Vagina (tissue), 2 donors: ENCODE data around the gene KRTAP10-8. TPM values are rescaled to one million over a fixed set of nuclear protein-coding genes. Genes with fewer than 3 reads are reported as not detected.
"Not testable (repeated sequence)": the region's sequence is repeated elsewhere in the genome, so short reads cannot be mapped to it uniquely, and the experiment has no call there.

Source experiments
- DNase-seq, 2 donors: peaks; one replicate each; pipeline ENCODE4 v3.0.0-alpha.2; 2017; ENCODE audit errors: extremely low spot score in 2 of 2
- H3K27ac ChIP-seq: fragments of 200-600 bp; sonication (generic); one replicate; pipeline ENCODE4 v1.5.1; 2019
- H3K27me3 ChIP-seq: fragments of 200-600 bp; sonication (generic); one replicate; pipeline ENCODE4 v1.5.1; 2019
- H3K36me3 ChIP-seq, 2 donors: fragments of 200-600 bp; sonication (generic); one replicate each; pipeline ENCODE4 v1.5.1; 2017 to 2019
- H3K4me1 ChIP-seq: fragments of 200-600 bp; sonication (generic); one replicate; pipeline ENCODE4 v1.5.1; 2019
- H3K4me3 ChIP-seq, 2 donors: fragments of 200-600 bp; sonication (generic); 1 replicate in 1 of 2; 2 replicates in 1 of 2; pipeline ENCODE4 v1.5.1; 2016 to 2019
- H3K9me3 ChIP-seq: fragments of 200-600 bp; sonication (generic); one replicate; pipeline ENCODE4 v1.5.1; 2019
- POLR2A ChIP-seq, 2 donors: fragments of 450-650 bp; IDR thresholded peaks; one replicate each; pipeline ENCODE4 v1.6.1; 2017; ENCODE audit warnings: antibody characterized with exemption in 2 of 2, mild to moderate bottlenecking in 2 of 2, moderate library complexity in 2 of 2
- POLR2AphosphoS5 ChIP-seq, 2 donors: sonication (generic); formaldehyde crosslinking; IDR thresholded peaks; one replicate each; pipeline ENCODE4 v1.9.0; 2017; ENCODE audit warnings: antibody characterized with exemption in 2 of 2, mild to moderate bottlenecking in 2 of 2, low read depth in 1 of 2; ENCODE audit not compliant: insufficient read depth in 1 of 2
- intact Hi-C: fragments of 100-400 bp; cut with DNase I; formaldehyde crosslinking; loops from one replicate; pipeline ENCODE4 v1.15.1; 2023
- total RNA-seq: library from RNA; depleted of rRNA; stranded (reverse); fragments of >200 nt; gene quantifications from one replicate; pipeline ENCODE4 v1.2.3, GENCODE V29; 2016
- TF ChIP-seq, protein P1 (sequence below), 3 experiments: fragments of 450-650 bp in 2 of 3; fragments of 200-600 bp in 1 of 3; sonication (generic) in 1 of 3; IDR thresholded peaks; one replicate each; pipeline ENCODE4 v1.5.1; 2017 to 2019; ENCODE audit warnings: antibody characterized with exemption in 3 of 3, mild to moderate bottlenecking in 2 of 3, moderate library complexity in 2 of 3

KRTAP10-8 gene
- total RNA-seq, 1 donor from 2014 or later = not detected

GRCh38 chr21:44656868-44657267, 45.0 kb downstream of the KRTAP10-8 start:
- Histone ChIP-seq H3K4me3 (no peak overlapping the region), H3K4me1 (no peaks in the 10 kb centered on the region), H3K27ac (no peak overlapping the region), H3K27me3 (no peaks in the 10 kb centered on the region), H3K36me3 (no peaks in the 10 kb centered on the region), H3K9me3 (no peaks in the 10 kb centered on the region)
- intact Hi-C loops = no loop called here
- TF ChIP-seq, protein P1, sequence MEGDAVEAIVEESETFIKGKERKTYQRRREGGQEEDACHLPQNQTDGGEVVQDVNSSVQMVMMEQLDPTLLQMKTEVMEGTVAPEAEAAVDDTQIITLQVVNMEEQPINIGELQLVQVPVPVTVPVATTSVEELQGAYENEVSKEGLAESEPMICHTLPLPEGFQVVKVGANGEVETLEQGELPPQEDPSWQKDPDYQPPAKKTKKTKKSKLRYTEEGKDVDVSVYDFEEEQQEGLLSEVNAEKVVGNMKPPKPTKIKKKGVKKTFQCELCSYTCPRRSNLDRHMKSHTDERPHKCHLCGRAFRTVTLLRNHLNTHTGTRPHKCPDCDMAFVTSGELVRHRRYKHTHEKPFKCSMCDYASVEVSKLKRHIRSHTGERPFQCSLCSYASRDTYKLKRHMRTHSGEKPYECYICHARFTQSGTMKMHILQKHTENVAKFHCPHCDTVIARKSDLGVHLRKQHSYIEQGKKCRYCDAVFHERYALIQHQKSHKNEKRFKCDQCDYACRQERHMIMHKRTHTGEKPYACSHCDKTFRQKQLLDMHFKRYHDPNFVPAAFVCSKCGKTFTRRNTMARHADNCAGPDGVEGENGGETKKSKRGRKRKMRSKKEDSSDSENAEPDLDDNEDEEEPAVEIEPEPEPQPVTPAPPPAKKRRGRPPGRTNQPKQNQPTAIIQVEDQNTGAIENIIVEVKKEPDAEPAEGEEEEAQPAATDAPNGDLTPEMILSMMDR (IDR thresholded peaks at IDR 0.05) = no peak
- TF ChIP-seq POLR2A (IDR thresholded peaks at IDR 0.05) (no peak), POLR2AphosphoS5 (IDR thresholded peaks at IDR 0.05; ENCODE audit: insufficient read depth in 1 of 2, low read depth in 1 of 2) (no peak)
- DNase-seq = no peak

DNA sequence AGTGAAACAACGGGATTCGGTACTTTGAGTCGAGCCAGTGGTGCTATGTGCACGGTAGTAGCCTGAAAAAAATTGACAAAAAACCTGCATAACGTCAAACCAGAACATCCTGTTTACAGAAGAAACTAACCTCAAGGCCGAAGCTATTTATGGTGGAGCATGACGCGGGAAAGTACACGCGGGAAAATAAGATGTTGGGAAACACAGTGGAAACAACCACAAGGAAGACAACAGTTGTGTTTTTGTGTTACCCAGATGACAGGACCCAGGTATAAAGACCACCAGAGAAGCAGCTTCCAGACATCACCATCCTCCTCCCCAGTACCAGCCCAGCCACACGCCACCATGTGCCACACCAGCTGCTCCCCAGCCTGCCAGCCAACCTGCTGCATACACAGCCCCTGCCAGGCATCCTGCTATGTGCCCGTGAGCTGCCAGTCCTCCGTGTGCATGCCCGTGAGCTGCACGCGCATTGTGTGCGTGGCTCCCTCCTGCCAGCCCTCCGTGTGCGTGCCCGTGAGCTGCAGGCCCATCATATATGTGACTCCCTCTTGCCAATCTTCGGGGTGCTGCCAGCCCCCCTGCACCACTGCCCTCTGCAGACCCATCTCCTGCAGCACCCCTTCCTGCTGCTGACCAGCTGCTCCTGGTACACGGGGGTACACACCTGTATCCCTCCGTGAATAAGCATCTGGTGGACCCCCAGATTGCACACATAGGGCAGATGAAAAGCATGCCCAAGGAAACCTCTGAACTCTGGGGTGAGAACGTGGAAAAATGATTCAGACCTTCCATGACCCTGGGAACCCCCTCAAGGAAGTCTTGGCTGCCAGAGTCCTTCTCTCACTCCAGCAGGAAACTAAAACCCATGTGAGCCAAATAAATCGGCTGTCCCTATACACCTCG, 46.0 kb downstream of the KRTAP10-8 start, which contains the start of gene KRTAP12-3:
Gene KRTAP12-3, plus strand, starts transcription at position 298 of the 906 bp plus-strand sequence. Its CDS starts 48 bp downstream, at position 346.
- no peaks in the 10 kb centered on the region for H3K9me3 ChIP-seq
- no peaks in the 10 kb centered on the region for H3K4me1 ChIP-seq
- H3K27ac ChIP-seq = no peak within 1 kb of the TSS
- no peak for DNase-seq
- no peaks in the 10 kb centered on the region for H3K27me3 ChIP-seq
- intact Hi-C loops = no loop called here
- H3K36me3 ChIP-seq = no peaks in the 10 kb centered on the region
- no peak for TF ChIP-seq POLR2A (IDR thresholded peaks at IDR 0.05)
- TF ChIP-seq, protein P1 (IDR thresholded peaks at IDR 0.05) = no peak
- TF ChIP-seq POLR2AphosphoS5 (IDR thresholded peaks at IDR 0.05; ENCODE audit: insufficient read depth in 1 of 2, low read depth in 1 of 2) = no peak
- no peak within 1 kb of the TSS for H3K4me3 ChIP-seq

- Histone ChIP-seq H3K27me3 (no peaks in the 10 kb centered on the region), H3K9me3 (no peaks in the 10 kb centered on the region), H3K36me3 (no peaks in the 10 kb centered on the region), H3K4me3 (no peak overlapping the region), H3K27ac (no peak overlapping the region), H3K4me1 (no peaks in the 10 kb centered on the region)
- TF ChIP-seq, protein P1 (IDR thresholded peaks at IDR 0.05) = no peak
- TF ChIP-seq POLR2A (IDR thresholded peaks at IDR 0.05) (no peak), POLR2AphosphoS5 (IDR thresholded peaks at IDR 0.05; ENCODE audit: insufficient read depth in 1 of 2, low read depth in 1 of 2) (no peak)
- intact Hi-C loops = no loop called here
- DNase-seq = no peak
Observed at GRCh38 chr21:44658541-44658910, 46.6 kb downstream of the KRTAP10-8 start.

DNA sequence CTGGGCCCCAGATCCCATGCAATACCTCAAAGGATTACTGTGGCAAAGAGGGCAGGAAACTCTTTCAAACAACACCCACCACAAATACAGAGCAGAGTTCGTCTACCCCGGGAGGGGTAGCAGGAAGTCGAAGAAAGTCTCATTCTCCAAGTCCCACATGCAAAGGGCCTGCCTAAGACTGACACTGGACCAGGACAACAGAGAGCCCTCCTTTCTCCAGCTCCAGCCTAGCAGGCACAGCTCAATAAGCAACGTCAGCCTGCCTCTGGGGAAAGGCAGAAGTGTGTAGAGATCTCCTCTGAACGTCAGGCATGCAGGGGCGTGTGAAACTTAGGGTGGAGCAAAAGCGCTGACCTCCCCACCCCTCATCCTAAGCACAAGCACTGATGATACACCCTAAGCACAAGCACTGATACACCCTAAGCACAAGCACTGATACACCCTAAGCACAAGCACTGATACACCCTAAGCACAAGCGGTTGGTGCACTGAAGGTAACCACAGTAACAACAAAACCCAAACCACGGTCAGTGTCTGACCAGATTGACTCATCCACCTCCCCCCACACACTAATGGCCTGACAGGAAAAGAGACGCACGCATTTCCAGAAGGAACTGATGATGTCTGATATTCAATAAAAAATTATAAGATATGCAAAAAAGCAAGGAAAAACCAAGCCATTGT, 47.2 kb downstream of the KRTAP10-8 start:
- no peaks in the 10 kb centered on the region for H3K9me3 ChIP-seq
- no peak overlapping the region for H3K27ac ChIP-seq
- no peaks in the 10 kb centered on the region for H3K27me3 ChIP-seq
- intact Hi-C loops = no loop called here
- no peak overlapping the region for H3K4me3 ChIP-seq
- no peak for DNase-seq
- TF ChIP-seq, protein P1 (IDR thresholded peaks at IDR 0.05) = no peak
- TF ChIP-seq POLR2AphosphoS5 (IDR thresholded peaks at IDR 0.05; ENCODE audit: insufficient read depth in 1 of 2, low read depth in 1 of 2) (no peak), POLR2A (IDR thresholded peaks at IDR 0.05) (no peak)
- H3K4me1 ChIP-seq = no peaks in the 10 kb centered on the region
- H3K36me3 ChIP-seq = no peaks in the 10 kb centered on the region

DNA sequence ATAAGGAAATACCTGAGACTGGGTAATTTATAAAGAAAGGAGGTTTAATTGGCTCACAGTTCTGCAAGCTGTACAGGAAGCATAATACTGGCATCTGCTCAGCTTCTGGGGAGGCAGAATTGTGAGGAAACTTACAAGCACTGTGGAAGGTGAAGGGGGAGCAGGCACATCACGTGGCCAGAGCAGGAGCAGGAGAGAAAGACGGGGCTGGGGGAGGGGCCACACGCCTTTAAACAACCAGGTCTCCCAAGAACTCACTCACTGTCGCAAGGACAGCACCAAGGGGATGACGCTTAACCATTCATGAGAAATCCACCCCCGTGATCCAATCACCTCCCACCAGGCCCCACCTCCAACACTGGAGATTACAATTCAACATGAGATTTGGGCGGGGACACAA, 49.7 kb downstream of the KRTAP10-8 start:
- intact Hi-C loops, H3K27me3 ChIP-seq, H3K9me3 ChIP-seq, H3K4me1 ChIP-seq, H3K27ac ChIP-seq, H3K36me3 ChIP-seq, H3K4me3 ChIP-seq: not testable (repeated sequence)
- DNase-seq = peak in 1 of 2 donors; percentile 82

Other genes starting within 250 kb of the KRTAP10-8 start
- gene LRRC3, start 156.6 kb upstream of the KRTAP10-8 start, total RNA-seq = 2.5 TPM
- not detected for gene KRTAP10-1, start 71.9 kb upstream of the KRTAP10-8 start, total RNA-seq
- not detected for gene KRTAP10-2, start 60.6 kb upstream of the KRTAP10-8 start, total RNA-seq
- gene KRTAP10-3, start 53.3 kb upstream of the KRTAP10-8 start, total RNA-seq = not detected
- gene KRTAP10-4, start 38.4 kb upstream of the KRTAP10-8 start, total RNA-seq = not detected
- not detected for gene KRTAP10-5, start 31.5 kb upstream of the KRTAP10-8 start, total RNA-seq
- gene KRTAP10-6, start 19.6 kb upstream of the KRTAP10-8 start, total RNA-seq = not detected
- gene KRTAP10-7, start 11.5 kb upstream of the KRTAP10-8 start, total RNA-seq = not detected
- not detected for gene KRTAP10-9, start 15.0 kb downstream of the KRTAP10-8 start, total RNA-seq
- not detected for gene KRTAP10-10, start 25.3 kb downstream of the KRTAP10-8 start, total RNA-seq
- gene KRTAP10-11, start 34.3 kb downstream of the KRTAP10-8 start, total RNA-seq = not detected
- not detected for gene KRTAP12-4, start 42.6 kb downstream of the KRTAP10-8 start, total RNA-seq
- gene KRTAP12-3, start 45.9 kb downstream of the KRTAP10-8 start, total RNA-seq = not detected
- not detected for gene KRTAP12-2, start 54.8 kb downstream of the KRTAP10-8 start, total RNA-seq
- not detected for gene KRTAP12-1, start 70.1 kb downstream of the KRTAP10-8 start, total RNA-seq
- not detected for gene KRTAP10-12, start 85.1 kb downstream of the KRTAP10-8 start, total RNA-seq
- not detected for gene TSPEAR, start 99.5 kb downstream of the KRTAP10-8 start, total RNA-seq
- gene UBE2G2, start 189.7 kb downstream of the KRTAP10-8 start, total RNA-seq = 96.5 TPM
- 70.0 TPM for gene SUMO3, start 206.0 kb downstream of the KRTAP10-8 start, total RNA-seq